HG03565 (cell line): Measurements from ENCODE around the gene ILDR1.
"Not testable (repeated sequence)": the region's sequence is repeated elsewhere in the genome, so short reads cannot be mapped to it uniquely, and the experiment has no call there.

Source experiments
- ATAC-seq: cut with Tn5 transposase; IDR thresholded peaks from one replicate; pipeline ENCODE4 v1.9.1; 2021; ENCODE audit warnings: mild to moderate bottlenecking, moderate library complexity; ENCODE audit not compliant: unreplicated experiment

The ILDR1 gene

GRCh38 chr3:121957674-121958415 is 64.2 kb downstream of the ILDR1 start:
- ATAC-seq: no peak

GRCh38 chr3:121956363-121956762 is 65.7 kb downstream of the ILDR1 start:
- no peak for ATAC-seq

GRCh38 chr3:121951291-121951919 is 70.6 kb downstream of the ILDR1 start:
- no peak for ATAC-seq

GRCh38 chr3:121948641-121949040 is 73.4 kb downstream of the ILDR1 start:
- ATAC-seq: no peak

- no peak for ATAC-seq
These were observed 78.6 kb downstream of the ILDR1 start for GRCh38 chr3:121943431-121943830.

- ATAC-seq: no peak
These were observed 79.8 kb downstream of the ILDR1 start for GRCh38 chr3:121942116-121942786.

GRCh38 chr3:121941592-121941991 is 80.5 kb downstream of the ILDR1 start:
- ATAC-seq: no peak

- not testable (repeated sequence) for ATAC-seq
These were observed 83.7 kb downstream of the ILDR1 start for GRCh38 chr3:121938141-121938855.
